IPS-20b (cell line): ENCODE measurements around the gene UBC.
"Not testable (repeated sequence)": the region's sequence is repeated elsewhere in the genome, so short reads cannot be mapped to it uniquely, and the experiment has no call there.

Source experiments
- H3K27ac ChIP-seq: one replicate; pipeline ENCODE4 v1.5.1; 2013; ENCODE audit warnings: low read length
- H3K27me3 ChIP-seq: 2 replicates; pipeline ENCODE4 v1.6.1; 2013; ENCODE audit warnings: mild to moderate bottlenecking, low read length, inconsistent platforms; ENCODE audit not compliant: insufficient read depth
- H3K36me3 ChIP-seq: 2 replicates; pipeline ENCODE4 v1.6.1; 2013; ENCODE audit warnings: low read depth, mild to moderate bottlenecking, inconsistent platforms, low read length, moderate library complexity; ENCODE audit not compliant: insufficient read depth
- H3K4me1 ChIP-seq: 2 replicates; pipeline ENCODE4 v1.6.1; 2013; ENCODE audit warnings: mild to moderate bottlenecking, control low read depth, inconsistent platforms, low read length, moderate library complexity; ENCODE audit not compliant: insufficient read depth
- H3K4me3 ChIP-seq: 2 replicates; pipeline ENCODE4 v1.5.1; 2013; ENCODE audit warnings: mild to moderate bottlenecking, low read length, inconsistent platforms
- H3K9ac ChIP-seq: 2 replicates; pipeline ENCODE4 v1.6.1; 2013; ENCODE audit warnings: low read depth, mild to moderate bottlenecking, inconsistent platforms, low read length, moderate library complexity
- H3K9me3 ChIP-seq: 2 replicates; pipeline ENCODE4 v1.6.1; 2013; ENCODE audit warnings: mild to moderate bottlenecking, low read depth, low read length, inconsistent platforms; ENCODE audit not compliant: insufficient read depth

UBC gene

GRCh38 chr12:124893792-124894516 lies 20.5 kb downstream of the UBC start:
- Histone ChIP-seq H3K9ac (no peak overlapping the region), H3K36me3 (no peaks in the 10 kb centered on the region), H3K27ac (no peak overlapping the region), H3K4me1 (no peaks in the 10 kb centered on the region), H3K4me3 (no peak overlapping the region), H3K27me3 (no peaks in the 10 kb centered on the region), H3K9me3 (no peaks in the 10 kb centered on the region)

DNA sequence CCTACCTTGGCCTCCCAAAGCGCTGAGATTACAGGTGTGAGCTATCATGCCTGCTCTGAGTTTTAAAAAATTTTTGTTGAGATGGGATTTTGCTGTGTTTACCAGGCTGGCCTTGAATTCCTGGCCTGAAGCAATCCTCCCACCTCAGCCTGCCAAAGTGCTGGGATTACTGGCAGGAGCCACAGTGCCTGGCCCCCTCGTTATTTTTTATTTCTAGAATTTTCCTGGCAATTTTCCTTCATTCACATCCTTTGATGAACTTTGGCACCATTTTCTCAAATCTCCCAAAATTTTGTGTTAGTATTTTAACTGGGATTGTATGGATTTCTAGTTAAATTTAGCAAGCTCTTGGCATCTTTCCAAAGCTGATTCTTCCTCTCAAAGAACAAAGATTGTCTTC lies 26.2 kb downstream of the UBC start:
- no peaks in the 10 kb centered on the region for H3K36me3 ChIP-seq
- H3K4me1 ChIP-seq, result peaks cover 17% of the 10 kb centered on the region; the same call in 1 of the 2 replicates
- no peaks in the 10 kb centered on the region for H3K27me3 ChIP-seq
- H3K4me3 ChIP-seq, result no peak overlapping the region
- H3K27ac ChIP-seq, result no peak overlapping the region
- no peak overlapping the region for H3K9ac ChIP-seq
- no peaks in the 10 kb centered on the region for H3K9me3 ChIP-seq

- H3K9ac ChIP-seq, H3K4me3 ChIP-seq, H3K9me3 ChIP-seq, H3K27ac ChIP-seq, H3K27me3 ChIP-seq, H3K36me3 ChIP-seq: not testable (repeated sequence)
- H3K4me1 ChIP-seq, result peaks cover 17% of the 10 kb centered on the region; the same call in 1 of the 2 replicates
Observed at GRCh38 chr12:124887766-124888165, 26.7 kb downstream of the UBC start.

GRCh38 chr12:124884587-124885438 lies 29.6 kb downstream of the UBC start:
- Histone ChIP-seq H3K4me1 (peaks cover 17% of the 10 kb centered on the region; the same call in 1 of the 2 replicates), H3K9me3 (no peaks in the 10 kb centered on the region), H3K4me3 (no peak overlapping the region), H3K36me3 (no peaks in the 10 kb centered on the region), H3K9ac (peak overlapping the region; percentile 30; the same call in 1 of the 2 replicates), H3K27me3 (no peaks in the 10 kb centered on the region), H3K27ac (no peak overlapping the region)

- Histone ChIP-seq H3K9ac (no peak overlapping the region), H3K4me3 (no peak overlapping the region), H3K27ac (no peak overlapping the region), H3K27me3 (no peaks in the 10 kb centered on the region), H3K4me1 (peaks cover 17% of the 10 kb centered on the region; the same call in 1 of the 2 replicates), H3K9me3 (no peaks in the 10 kb centered on the region), H3K36me3 (no peaks in the 10 kb centered on the region)
Observed at GRCh38 chr12:124883263-124884130, 31.0 kb downstream of the UBC start.

DNA sequence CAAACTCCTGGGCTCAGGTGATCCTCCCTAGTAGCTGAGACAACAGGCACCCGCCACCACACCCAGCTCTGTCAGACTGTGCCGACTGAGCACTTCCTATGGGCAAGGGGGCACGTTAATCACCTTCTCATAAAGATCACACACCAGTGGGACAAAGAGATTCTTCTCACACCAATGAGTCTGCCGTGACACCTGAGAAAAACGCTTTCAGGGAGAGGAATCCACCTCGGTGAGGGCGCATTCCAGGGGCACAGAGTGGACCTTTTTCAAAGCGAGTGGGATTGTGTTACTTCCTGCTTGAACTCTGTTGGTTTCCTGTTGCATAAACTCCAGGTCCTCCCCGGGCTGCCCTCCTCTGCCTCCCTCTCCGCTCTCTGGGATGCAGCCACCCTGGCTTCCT lies 33.3 kb downstream of the UBC start:
- Histone ChIP-seq H3K27me3 (no peaks in the 10 kb centered on the region), H3K36me3 (no peaks in the 10 kb centered on the region), H3K27ac (no peak overlapping the region), H3K4me1 (peaks cover 17% of the 10 kb centered on the region; the same call in 1 of the 2 replicates), H3K9ac (no peak overlapping the region; the same call in 1 of the 2 replicates), H3K9me3 (no peaks in the 10 kb centered on the region), H3K4me3 (no peak overlapping the region)

DNA sequence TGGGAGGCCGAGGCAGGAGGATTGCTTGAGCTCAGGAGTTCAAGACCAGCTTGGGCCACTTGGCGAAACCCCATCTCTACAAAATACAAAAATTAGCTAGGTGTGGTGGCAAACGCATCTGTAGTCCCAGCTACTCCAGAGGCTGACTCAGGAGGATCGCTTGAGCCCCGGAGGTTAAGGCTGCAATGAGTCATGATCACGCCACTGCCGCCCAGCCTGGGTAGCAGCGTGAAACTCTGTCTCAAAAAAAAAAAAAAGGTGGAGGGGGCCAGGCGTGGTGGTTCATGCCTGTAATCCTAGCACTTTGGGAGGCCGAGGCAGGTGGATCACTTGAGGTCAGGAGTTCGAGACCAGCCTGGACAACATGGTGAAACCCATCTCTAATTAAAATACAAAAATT lies 34.1 kb downstream of the UBC start:
- not testable (repeated sequence) for H3K9me3 ChIP-seq, H3K27ac ChIP-seq, H3K36me3 ChIP-seq, H3K4me3 ChIP-seq, H3K27me3 ChIP-seq, H3K9ac ChIP-seq
- H3K4me1 ChIP-seq, result peaks cover 17% of the 10 kb centered on the region; the same call in 1 of the 2 replicates

DNA sequence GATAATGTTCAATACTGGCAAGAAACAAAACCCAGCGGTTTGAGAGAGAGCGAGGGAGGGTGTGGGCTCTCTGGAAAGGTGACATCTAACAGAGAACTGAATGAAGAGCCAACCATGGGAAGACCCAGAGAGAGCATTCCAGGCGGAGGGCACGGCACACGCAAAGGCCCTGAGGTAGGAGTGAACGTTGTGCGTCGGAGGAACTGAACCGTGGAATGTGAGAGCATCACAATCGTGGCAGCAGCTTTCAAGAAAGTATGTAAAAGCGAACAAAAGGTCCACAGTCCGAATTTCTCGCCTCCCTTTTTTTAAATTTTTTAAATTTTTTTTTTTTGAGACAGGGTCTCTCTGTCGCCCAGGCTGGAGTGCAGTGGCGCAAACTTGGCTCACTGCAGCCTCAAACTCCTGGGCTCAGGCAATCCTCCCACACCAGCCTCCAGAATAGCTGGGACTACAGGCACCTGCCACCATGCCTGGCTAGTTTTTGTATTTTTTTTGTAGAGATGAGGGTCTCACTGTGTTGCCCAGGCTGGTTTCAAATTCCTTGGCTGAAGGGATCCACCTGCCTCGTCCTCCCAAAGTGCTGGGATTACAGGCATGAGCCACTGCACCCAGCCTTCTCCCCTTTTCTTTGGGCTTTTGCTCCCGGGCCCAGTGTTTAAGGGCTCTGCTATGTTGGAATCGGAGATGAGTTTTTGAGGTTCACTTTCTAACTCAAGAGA lies 35.5 kb downstream of the UBC start:
- no peaks in the 10 kb centered on the region for H3K36me3 ChIP-seq
- H3K27ac ChIP-seq, result no peak overlapping the region
- no peak overlapping the region for H3K4me3 ChIP-seq
- H3K4me1 ChIP-seq, result peaks cover 6% of the 10 kb centered on the region; the same call in 1 of the 2 replicates
- H3K9ac ChIP-seq, result no peak overlapping the region
- H3K27me3 ChIP-seq, result no peaks in the 10 kb centered on the region
- H3K9me3 ChIP-seq, result no peaks in the 10 kb centered on the region

DNA sequence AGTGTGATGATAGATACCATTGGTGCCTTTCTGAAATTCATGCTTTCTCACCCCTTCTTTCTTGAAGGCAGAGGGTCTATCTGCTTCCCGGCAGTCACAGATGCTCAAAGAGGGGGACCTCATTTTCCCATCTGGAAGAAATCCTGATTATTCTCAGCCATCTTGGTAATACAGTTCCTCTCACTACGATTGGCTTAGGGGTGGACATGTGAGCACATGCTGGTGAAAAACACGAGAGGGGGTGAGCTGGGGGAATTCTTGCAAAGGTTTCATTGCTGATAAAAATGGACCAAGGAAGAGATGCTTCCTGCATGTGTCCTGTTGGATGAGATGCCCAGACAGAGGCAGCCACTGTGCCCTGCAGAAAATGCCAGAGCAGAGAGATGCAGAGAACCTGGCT lies 37.0 kb downstream of the UBC start:
- no peaks in the 10 kb centered on the region for H3K27me3 ChIP-seq
- H3K4me3 ChIP-seq, result no peak overlapping the region
- H3K27ac ChIP-seq, result no peak overlapping the region
- no peak overlapping the region for H3K9ac ChIP-seq
- H3K4me1 ChIP-seq, result no peaks in the 10 kb centered on the region
- no peaks in the 10 kb centered on the region for H3K36me3 ChIP-seq
- H3K9me3 ChIP-seq, result no peaks in the 10 kb centered on the region

DNA sequence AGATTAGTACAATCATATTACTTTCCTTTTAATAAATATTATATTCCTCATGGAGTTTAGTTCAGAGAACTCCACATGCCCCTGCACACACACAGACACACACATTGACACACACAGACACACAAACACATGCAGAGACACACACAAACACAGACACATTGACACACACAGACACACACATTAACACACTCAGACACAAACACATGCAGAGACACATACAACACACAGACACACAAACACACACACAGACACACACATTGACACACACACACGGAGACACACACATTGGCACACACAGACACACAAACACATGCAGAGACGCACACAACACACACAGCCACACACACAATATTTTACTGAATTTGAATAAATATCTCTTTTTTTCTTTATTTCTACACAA lies 38.3 kb downstream of the UBC start:
- Histone ChIP-seq H3K27ac (no peak overlapping the region), H3K4me3 (no peak overlapping the region), H3K9ac (no peak overlapping the region), H3K4me1 (0 out of 2 replicates have a peak, but pooled peaks cover 2% of the 10 kb centered on the region), H3K27me3 (no peaks in the 10 kb centered on the region), H3K9me3 (no peaks in the 10 kb centered on the region), H3K36me3 (no peaks in the 10 kb centered on the region)

- H3K4me3 ChIP-seq, result no peak overlapping the region
- H3K9me3 ChIP-seq, result no peaks in the 10 kb centered on the region
- no peaks in the 10 kb centered on the region for H3K36me3 ChIP-seq
- H3K9ac ChIP-seq, result no peak overlapping the region
- no peaks in the 10 kb centered on the region for H3K27me3 ChIP-seq
- H3K4me1 ChIP-seq, result 0 out of 2 replicates have a peak, but pooled peaks cover 3% of the 10 kb centered on the region
- H3K27ac ChIP-seq, result no peak overlapping the region
Observed at GRCh38 chr12:124875803-124876132, 38.7 kb downstream of the UBC start.
